ENCODE measurements around the gene SLC4A9. TPM values are rescaled to one million over a fixed set of nuclear protein-coding genes. Genes with fewer than 3 reads are reported as not detected.

SLC4A9 gene
- polyA plus RNA-seq, 1 donor = 0.22 TPM

DNA sequence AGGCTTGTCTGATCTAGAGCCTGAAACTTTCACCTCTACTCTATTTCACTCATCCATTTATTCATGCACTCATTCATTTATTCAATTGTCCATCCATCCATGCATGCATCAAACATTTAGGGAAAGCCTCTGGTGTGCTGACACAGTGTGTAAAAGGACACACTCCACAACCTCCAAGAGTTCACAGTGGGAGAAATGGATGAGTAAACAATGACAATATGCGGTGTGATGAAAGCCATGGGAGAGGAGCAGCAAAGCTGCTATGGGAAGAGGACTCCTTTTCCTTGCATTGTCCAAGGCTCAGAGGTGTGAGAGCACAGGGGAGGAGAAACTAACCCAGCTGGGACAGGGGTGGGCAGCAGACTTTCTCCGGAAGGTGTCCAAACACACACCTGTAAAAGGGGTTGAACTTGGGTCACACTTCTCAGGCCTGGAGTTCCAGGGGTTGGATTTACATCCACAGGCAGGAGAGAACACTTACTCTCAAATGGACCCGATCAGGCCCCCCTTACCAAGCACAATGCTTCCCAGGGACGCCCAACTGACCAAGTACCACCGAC lies 35.9 kb upstream of the SLC4A9 start:
- WGBS (ENCODE audit: insufficient coverage, low lambda C conversion rate) = 80% methylated on average over 2 of the region's 5 CpGs
- no peak for DNase-seq
- H3K4me1 ChIP-seq (ENCODE audit: control insufficient read depth, insufficient read depth, low read length) = no peaks in the 10 kb centered on the region

DNA sequence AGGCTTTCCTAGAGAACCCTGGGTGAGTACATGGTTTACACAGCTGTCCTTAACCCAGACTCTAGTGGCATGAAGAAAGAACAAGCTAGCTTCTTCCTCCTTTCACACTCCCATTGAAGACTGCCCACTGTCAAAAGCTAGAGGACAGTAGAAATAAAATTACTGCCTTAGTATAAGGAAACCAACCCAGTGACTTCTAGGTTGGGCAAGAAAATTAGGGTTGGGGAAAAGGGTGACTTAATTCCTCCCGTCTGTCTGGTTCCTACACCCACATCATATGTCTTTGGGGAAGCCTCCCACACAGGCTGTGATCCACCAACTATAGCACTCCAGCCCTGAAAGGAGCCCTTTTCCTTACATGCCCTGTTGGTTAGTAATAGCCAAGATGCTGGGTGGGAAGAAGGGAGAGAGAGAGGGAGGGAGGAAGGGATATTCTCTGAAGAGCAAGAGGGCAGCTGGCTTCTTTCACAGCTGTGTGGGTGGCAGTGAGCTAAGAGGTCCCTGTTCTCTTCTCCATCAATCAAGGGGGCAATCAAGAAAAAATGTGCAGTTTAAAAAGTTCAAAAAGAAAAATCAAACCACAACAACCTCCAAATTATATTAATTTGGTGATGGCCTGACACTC lies 35.3 kb upstream of the SLC4A9 start:
- DNase-seq = no peak
- Histone ChIP-seq H3K27ac (ENCODE audit: low read length) (no peak overlapping the region), H3K27me3 (ENCODE audit: control insufficient read depth, insufficient read depth, low read length) (no peaks in the 10 kb centered on the region), H3K36me3 (ENCODE audit: control insufficient read depth, insufficient read depth, low read length) (no peaks in the 10 kb centered on the region), H3K4me3 (ENCODE audit: low read length) (no peak overlapping the region), H3K4me1 (ENCODE audit: control insufficient read depth, insufficient read depth, low read length) (no peaks in the 10 kb centered on the region), H3K9me3 (ENCODE audit: control insufficient read depth, low read depth, low read length) (no peaks in the 10 kb centered on the region)
- no CpG with 5 or more reads among the region's 1 CpG for WGBS (ENCODE audit: insufficient coverage, low lambda C conversion rate)

More for the DNA sequence above, 35.9 kb upstream of the SLC4A9 start:
- no peaks in the 10 kb centered on the region for H3K36me3 ChIP-seq (ENCODE audit: control insufficient read depth, insufficient read depth, low read length)
- H3K27ac ChIP-seq (ENCODE audit: low read length) = no peak overlapping the region
- H3K9me3 ChIP-seq (ENCODE audit: control insufficient read depth, low read depth, low read length) = no peaks in the 10 kb centered on the region
- no peaks in the 10 kb centered on the region for H3K27me3 ChIP-seq (ENCODE audit: control insufficient read depth, insufficient read depth, low read length)
- H3K4me3 ChIP-seq (ENCODE audit: low read length) = no peak overlapping the region

DNA sequence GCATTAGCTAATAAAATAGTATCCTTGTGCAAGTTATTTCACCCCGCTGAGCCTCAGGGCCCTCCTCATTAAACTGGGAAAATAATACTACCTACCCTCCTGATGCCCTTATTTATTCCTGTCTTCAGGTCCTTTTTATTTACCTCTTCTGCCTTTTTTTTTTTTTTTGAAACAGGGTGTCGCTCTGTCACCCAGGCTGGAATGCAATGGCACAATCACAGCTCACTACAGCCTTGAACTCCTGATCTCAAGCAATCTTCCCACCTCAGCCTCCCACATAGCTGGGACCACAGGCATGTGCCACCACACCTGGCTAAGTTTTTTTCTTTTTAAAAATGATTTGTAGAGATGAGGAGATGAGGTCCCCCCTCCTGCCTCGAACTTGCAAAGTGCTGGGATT lies 34.5 kb upstream of the SLC4A9 start:
- Histone ChIP-seq H3K27ac (ENCODE audit: low read length) (no peak overlapping the region), H3K27me3 (ENCODE audit: control insufficient read depth, insufficient read depth, low read length) (no peaks in the 10 kb centered on the region), H3K36me3 (ENCODE audit: control insufficient read depth, insufficient read depth, low read length) (no peaks in the 10 kb centered on the region), H3K4me3 (ENCODE audit: low read length) (no peak overlapping the region), H3K9me3 (ENCODE audit: control insufficient read depth, low read depth, low read length) (no peaks in the 10 kb centered on the region), H3K4me1 (ENCODE audit: control insufficient read depth, insufficient read depth, low read length) (no peaks in the 10 kb centered on the region)
- WGBS (ENCODE audit: insufficient coverage, low lambda C conversion rate) = 82% methylated on average over 2 of the region's 3 CpGs
- no peak for DNase-seq

DNA sequence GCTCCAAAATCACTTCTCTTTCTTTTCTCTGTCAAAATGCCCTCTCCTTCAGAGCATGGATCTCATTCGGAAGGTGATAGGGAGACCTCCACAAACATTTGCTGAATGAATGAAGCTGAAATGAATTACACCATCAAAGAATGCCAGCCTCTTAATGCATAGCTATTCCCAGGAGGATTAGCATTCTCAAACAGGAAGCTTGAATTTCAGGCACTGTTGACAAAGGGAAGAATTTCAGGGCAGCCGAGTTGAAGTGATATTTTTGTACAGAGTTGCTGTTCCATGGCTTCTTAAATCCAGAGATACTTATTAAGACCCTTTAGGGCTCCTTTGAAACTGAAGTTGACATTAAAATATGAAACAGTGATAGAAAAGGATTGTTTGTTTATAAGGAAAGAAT lies 32.4 kb upstream of the SLC4A9 start:
- Histone ChIP-seq H3K9me3 (ENCODE audit: control insufficient read depth, low read depth, low read length) (no peaks in the 10 kb centered on the region), H3K27ac (ENCODE audit: low read length) (no peak overlapping the region), H3K4me3 (ENCODE audit: low read length) (no peak overlapping the region), H3K27me3 (ENCODE audit: control insufficient read depth, insufficient read depth, low read length) (no peaks in the 10 kb centered on the region), H3K36me3 (ENCODE audit: control insufficient read depth, insufficient read depth, low read length) (no peaks in the 10 kb centered on the region), H3K4me1 (ENCODE audit: control insufficient read depth, insufficient read depth, low read length) (no peaks in the 10 kb centered on the region)
- no CpG with 5 or more reads among the region's 2 CpGs for WGBS (ENCODE audit: insufficient coverage, low lambda C conversion rate)
- DNase-seq = no peak

DNA sequence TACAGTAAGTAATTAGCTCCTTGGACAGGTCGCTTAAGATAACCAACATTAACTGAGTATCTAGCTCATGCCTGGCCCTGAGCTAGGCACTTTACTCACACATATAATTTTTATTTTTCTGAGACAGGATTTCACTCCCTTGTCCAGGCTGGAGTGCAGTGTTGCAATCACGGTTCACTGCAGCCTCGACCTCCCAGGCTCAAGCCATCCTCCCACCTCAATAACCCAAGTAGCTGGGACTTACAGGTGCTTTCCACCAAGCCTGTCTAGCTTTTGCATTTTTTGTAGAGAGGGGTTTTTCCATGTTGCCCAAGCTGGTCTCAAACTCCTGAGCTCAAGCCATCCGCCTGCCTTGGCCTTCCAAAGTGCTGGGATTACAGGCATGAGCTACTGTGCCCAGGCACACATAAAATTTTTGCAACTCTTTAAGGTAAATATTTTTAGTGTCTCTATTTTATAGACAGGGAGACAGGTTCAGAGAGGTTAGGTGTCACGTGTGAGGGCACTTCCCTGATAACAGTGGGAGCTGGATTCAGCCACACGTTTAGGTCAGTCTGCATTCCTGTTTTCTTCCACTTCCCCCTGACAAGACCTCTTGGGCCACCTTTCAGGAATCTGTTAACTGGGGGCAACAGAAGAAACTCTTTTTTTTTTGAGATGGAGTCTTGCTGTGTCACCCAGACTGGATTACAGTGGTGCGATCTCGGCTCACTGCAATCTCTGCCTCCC lies 31.8 kb upstream of the SLC4A9 start:
- DNase-seq = no peak
- no peaks in the 10 kb centered on the region for H3K27me3 ChIP-seq (ENCODE audit: control insufficient read depth, insufficient read depth, low read length)
- H3K36me3 ChIP-seq (ENCODE audit: control insufficient read depth, insufficient read depth, low read length) = peaks cover 4% of the 10 kb centered on the region
- no peaks in the 10 kb centered on the region for H3K4me1 ChIP-seq (ENCODE audit: control insufficient read depth, insufficient read depth, low read length)
- WGBS (ENCODE audit: insufficient coverage, low lambda C conversion rate) = no CpG with 5 or more reads among the region's 8 CpGs
- H3K9me3 ChIP-seq (ENCODE audit: control insufficient read depth, low read depth, low read length) = no peaks in the 10 kb centered on the region
- no peak overlapping the region for H3K27ac ChIP-seq (ENCODE audit: low read length)
- H3K4me3 ChIP-seq (ENCODE audit: low read length) = no peak overlapping the region

DNA sequence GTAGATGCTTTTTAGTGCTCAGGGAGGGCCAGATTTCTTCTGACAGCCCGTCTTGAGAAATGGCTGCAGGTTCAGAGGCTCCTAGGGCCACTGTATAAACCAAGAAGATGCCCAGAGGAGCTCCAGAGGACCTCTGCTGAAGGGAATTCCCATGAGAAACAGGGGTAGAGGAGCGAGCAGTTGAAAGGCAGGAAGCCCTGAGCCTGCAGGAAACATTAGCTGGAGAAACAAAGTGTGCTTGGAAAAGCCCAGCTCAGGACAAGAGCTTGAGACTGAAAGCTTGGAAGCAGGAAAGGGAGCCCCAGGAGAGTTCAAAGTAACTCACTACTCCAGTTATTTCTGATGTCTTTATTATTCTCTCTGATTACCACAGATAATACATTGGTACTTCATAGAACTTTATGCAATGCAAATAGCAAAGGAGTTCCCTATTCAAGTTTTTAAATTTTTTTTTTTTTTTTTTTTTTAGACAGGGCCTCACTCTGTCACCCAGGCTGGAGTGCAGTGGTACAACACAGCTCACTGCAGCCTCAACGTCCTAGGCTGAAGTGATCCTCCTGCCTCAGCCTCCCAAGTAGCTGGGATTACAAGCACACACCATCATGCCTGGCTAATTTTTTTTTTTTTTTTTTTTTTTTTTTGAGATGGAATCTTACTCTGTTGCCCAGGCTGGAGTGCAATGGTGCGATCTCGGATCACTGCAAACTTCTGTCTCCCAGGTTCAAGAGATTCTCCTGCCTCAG lies 30.1 kb upstream of the SLC4A9 start:
- Histone ChIP-seq H3K27me3 (ENCODE audit: control insufficient read depth, insufficient read depth, low read length) (no peaks in the 10 kb centered on the region), H3K27ac (ENCODE audit: low read length) (no peak overlapping the region), H3K4me1 (ENCODE audit: control insufficient read depth, insufficient read depth, low read length) (no peaks in the 10 kb centered on the region), H3K36me3 (ENCODE audit: control insufficient read depth, insufficient read depth, low read length) (peaks cover 6% of the 10 kb centered on the region), H3K4me3 (ENCODE audit: low read length) (no peak overlapping the region), H3K9me3 (ENCODE audit: control insufficient read depth, low read depth, low read length) (no peaks in the 10 kb centered on the region)
- no peak for DNase-seq
- no CpG with 5 or more reads among the region's 5 CpGs for WGBS (ENCODE audit: insufficient coverage, low lambda C conversion rate)

DNA sequence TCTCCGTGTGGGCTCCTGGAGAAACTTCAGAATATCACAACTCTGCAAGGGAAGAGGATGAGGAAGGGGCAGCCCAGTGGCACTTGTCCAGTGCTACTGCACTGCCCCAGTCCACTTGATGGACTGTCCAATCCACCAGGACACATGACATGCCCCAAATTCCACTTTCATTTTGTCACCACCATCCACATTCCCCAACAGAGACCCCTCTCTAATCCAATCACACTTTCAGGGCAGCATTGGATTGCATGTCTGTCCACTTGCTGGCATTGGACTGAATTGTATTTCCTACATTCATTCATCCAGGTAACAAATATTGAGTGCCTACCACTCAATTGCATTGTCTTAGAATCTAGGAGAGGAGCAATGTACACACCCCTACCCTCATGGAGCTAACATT lies 28.4 kb upstream of the SLC4A9 start:
- Histone ChIP-seq H3K27ac (ENCODE audit: low read length) (no peak overlapping the region), H3K4me1 (ENCODE audit: control insufficient read depth, insufficient read depth, low read length) (no peaks in the 10 kb centered on the region), H3K9me3 (ENCODE audit: control insufficient read depth, low read depth, low read length) (no peaks in the 10 kb centered on the region), H3K36me3 (ENCODE audit: control insufficient read depth, insufficient read depth, low read length) (peaks cover 6% of the 10 kb centered on the region), H3K4me3 (ENCODE audit: low read length) (no peak overlapping the region), H3K27me3 (ENCODE audit: control insufficient read depth, insufficient read depth, low read length) (no peaks in the 10 kb centered on the region)
- DNase-seq = no peak
- WGBS (ENCODE audit: insufficient coverage, low lambda C conversion rate) = no CpG with 5 or more reads among the region's 1 CpG

DNA sequence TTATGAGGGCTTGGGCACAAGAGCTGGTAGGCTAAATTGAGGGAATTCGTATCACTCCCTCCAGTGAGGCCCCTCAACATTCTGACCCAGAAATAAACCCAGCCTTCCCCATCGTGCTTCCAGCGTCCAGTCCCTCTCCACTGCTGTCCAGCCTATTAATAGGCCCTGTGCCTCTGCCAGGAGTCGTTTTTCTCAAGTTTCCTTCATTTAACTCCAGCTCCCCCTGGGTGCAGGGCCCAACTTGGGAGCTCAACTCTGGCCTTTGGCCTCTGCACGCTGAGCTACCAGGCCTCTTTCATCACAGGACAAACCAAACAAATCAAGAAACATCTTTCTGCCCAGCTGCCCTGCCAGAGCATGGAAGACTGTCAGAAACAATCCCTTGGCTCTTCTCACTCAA lies 23.6 kb upstream of the SLC4A9 start:
- Histone ChIP-seq H3K4me3 (ENCODE audit: low read length) (no peak overlapping the region), H3K27me3 (ENCODE audit: control insufficient read depth, insufficient read depth, low read length) (no peaks in the 10 kb centered on the region), H3K4me1 (ENCODE audit: control insufficient read depth, insufficient read depth, low read length) (no peaks in the 10 kb centered on the region), H3K9me3 (ENCODE audit: control insufficient read depth, low read depth, low read length) (no peaks in the 10 kb centered on the region), H3K36me3 (ENCODE audit: control insufficient read depth, insufficient read depth, low read length) (peaks cover 6% of the 10 kb centered on the region), H3K27ac (ENCODE audit: low read length) (no peak overlapping the region)
- DNase-seq = no peak
- WGBS (ENCODE audit: insufficient coverage, low lambda C conversion rate) = 0% methylated on average over 1 of the region's 5 CpGs

DNA sequence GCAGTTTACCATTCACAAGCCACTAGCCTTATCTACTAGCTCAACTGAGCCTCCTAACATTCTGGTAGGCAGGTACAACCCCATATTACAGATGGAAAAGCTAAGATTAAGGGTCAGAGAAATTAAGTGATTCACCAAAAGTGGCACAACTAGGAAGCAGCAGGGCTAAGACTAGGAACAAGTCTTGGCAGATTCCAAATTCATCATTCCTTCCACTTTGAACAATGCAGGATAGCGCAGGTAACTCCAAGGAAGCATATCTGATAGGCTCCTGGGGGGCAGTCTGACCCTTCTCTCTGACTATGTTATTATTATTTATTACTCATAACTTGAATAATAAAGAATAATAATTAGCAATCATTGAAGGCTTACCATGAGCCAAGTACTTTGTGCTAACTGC lies 22.1 kb upstream of the SLC4A9 start:
- Histone ChIP-seq H3K27ac (ENCODE audit: low read length) (no peak overlapping the region), H3K4me1 (ENCODE audit: control insufficient read depth, insufficient read depth, low read length) (no peaks in the 10 kb centered on the region), H3K4me3 (ENCODE audit: low read length) (no peak overlapping the region), H3K36me3 (ENCODE audit: control insufficient read depth, insufficient read depth, low read length) (peaks cover 7% of the 10 kb centered on the region), H3K27me3 (ENCODE audit: control insufficient read depth, insufficient read depth, low read length) (no peaks in the 10 kb centered on the region), H3K9me3 (ENCODE audit: control insufficient read depth, low read depth, low read length) (no peaks in the 10 kb centered on the region)
- WGBS (ENCODE audit: insufficient coverage, low lambda C conversion rate) = no CpG with 5 or more reads among the region's 1 CpG
- no peak for DNase-seq

DNA sequence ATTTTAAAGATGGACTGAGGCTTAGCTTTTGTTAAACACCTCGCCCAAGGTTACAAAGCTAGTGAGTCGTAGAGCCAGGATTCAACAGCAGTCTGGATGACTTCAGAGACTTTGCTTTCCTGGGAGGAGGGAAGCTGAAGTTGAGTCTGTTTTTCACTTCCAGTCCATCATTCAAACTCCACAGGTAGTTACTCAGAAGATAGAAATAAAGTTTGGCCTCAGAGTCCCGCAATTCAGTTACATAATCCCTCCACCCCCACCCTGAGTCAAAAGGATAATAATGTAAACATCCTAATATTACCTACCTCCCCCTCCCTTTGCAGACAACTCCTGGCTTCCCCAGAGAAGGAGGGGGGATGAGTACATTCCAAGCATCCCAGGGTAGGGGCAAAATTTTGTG lies 21.7 kb upstream of the SLC4A9 start:
- Histone ChIP-seq H3K27ac (ENCODE audit: low read length) (no peak overlapping the region), H3K9me3 (ENCODE audit: control insufficient read depth, low read depth, low read length) (no peaks in the 10 kb centered on the region), H3K4me1 (ENCODE audit: control insufficient read depth, insufficient read depth, low read length) (no peaks in the 10 kb centered on the region), H3K4me3 (ENCODE audit: low read length) (no peak overlapping the region), H3K27me3 (ENCODE audit: control insufficient read depth, insufficient read depth, low read length) (no peaks in the 10 kb centered on the region), H3K36me3 (ENCODE audit: control insufficient read depth, insufficient read depth, low read length) (peaks cover 4% of the 10 kb centered on the region)
- WGBS (ENCODE audit: insufficient coverage, low lambda C conversion rate) = no CpG with 5 or more reads among the region's 3 CpGs
- no peak for DNase-seq
